Activated naive CD8-positive, alpha-beta T cell treated with anti-CD3 and anti-CD28 coated beads, Interleukin-2, amount 50 U/mL, for 16 hours (primary cell): ENCODE results near the gene RGS9.
A peak's percentile ranks its signal among the peaks of the same experiment; 100 is the strongest.
"Not testable (repeated sequence)": the region's sequence is repeated elsewhere in the genome, so short reads cannot be mapped to it uniquely, and the experiment has no call there.

Source experiments
- DNase-seq: peaks from one replicate; pipeline ENCODE4 v3.0.0-alpha.2; 2020; ENCODE audit warnings: low read depth, low spot score

Gene RGS9

DNA sequence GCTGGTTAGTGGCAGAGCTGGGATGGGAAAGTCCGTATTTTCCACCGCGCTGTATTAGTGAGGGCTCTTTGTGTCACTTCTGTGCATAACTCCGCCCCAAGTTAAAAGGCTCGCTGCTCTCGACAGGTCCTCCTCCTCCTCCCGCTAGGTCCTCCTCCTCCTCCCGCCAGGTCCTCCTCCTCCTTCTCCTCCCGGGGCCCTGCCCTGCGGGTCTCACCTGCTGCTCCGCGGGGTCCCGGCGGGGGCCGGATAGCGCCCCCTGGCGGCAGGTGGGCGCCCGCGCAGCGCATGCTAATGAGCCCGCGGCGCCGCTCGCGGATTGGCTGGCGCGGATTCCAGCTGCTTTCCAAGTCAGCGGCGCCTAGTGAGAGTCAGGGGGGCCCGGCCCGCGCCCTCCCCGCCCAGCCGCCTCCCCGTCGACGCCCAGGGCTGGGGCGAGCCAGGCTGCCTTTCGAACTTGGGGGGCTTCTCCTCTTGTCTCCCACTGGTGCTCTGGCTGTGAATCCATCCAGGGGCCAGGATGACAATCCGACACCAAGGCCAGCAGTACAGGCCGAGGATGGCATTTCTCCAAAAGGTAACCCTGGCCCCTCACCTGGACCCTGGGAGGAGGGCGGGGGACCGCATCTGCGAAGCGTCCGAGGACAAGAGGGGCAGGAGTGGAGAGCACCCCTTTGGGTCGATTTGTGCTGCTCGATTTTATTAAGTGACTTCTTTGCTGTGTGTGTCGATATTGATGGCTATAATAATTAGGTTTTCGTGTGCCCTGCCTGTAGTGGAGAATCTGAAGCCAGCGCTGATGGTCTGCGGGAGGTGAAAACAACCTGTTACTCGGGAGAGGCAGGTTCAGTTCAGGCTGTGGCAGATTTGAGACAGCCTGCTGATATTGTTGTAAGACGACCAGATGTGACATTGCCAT, at the start of gene RGS9:
Gene RGS9, plus strand, starts transcription at position 350 of the 919 bp plus-strand sequence. Its CDS starts 171 bp downstream, at position 521.
- peak; percentile 65 for DNase-seq

DNA sequence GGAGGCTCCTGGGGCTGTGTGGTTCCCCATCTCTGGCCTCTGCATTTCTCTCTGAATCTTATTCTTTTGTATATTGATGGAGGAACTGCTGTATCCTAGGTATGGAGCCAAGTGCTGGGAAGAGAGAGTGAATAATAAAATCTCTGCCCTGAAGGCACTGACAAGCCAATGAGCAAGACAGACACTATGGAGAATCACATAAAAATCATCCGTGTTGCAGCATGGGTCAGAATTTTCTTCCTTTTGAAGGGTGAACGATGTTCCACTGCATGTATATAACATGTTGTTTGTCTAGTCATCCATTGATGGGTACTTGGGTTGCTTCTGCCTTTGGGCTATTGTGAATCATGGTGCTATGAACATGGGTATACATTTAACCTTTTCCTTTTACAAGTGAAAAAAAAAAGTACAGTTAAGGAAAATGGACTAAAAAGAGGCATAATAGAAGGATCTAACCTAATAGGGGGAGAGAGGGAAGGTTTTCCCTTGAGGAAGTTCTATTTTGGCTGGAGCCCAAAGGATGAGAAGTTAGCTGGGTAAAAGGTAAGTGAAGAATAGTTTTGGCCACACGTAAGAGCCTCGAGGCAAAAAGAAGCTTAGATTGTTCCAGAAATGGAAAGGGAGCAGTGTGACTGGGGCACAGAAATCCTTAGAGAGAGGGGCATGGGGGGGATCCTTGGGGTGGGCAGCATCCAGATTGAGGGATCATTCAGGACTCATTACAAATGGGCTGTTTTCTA, 48.4 kb upstream of the RGS9 start:
- no peak for DNase-seq

DNA sequence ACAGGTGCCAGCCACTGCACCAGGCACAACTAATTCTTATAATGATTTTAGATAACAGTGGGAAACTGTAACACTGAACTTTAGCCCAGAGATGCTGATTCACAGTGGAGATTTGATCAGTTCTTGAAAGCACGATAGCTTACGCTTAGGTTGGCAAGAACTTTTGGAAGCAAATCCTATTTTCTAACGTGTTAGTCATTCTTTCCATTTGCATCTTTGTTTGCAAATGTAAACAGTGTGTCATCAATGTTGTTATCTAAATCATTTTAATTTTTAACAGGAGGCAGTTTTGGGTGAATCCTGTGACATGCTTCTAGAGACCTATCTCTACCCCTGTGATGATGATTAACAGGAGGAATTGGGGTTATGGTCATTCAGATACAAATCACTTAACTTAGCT, 44.9 kb upstream of the RGS9 start:
- DNase-seq: no peak

DNA sequence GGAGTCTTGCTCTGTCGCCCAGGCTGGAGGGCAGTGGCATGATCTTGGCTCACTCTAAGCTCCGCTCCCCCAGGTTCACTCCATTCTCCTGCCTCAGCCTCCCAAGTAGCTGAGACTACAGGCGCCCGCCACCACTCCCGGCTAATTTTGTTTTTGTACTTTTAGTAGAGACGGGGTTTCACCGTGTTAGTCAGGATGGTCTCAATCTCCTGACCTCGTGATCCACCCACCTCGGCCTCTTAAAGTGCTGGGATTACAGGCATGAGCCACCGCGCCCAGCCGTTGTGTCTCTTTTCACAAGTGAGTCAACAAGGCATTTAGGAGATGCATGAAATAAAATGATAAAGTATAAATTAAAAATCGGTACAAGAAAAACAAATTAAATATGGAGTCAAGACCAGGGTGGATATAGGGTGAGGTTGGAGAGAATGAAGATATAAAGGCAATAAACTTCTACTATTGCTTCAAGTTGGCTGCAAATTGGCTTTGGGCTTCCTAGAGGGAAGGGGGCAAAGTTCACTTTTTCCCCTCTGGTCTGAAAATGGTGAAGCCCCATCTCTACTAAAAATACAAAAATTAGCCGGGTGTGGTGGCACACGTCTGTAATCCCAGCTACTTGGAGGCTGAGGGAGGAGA, 44.3 kb upstream of the RGS9 start:
- not testable (repeated sequence) for DNase-seq

DNA sequence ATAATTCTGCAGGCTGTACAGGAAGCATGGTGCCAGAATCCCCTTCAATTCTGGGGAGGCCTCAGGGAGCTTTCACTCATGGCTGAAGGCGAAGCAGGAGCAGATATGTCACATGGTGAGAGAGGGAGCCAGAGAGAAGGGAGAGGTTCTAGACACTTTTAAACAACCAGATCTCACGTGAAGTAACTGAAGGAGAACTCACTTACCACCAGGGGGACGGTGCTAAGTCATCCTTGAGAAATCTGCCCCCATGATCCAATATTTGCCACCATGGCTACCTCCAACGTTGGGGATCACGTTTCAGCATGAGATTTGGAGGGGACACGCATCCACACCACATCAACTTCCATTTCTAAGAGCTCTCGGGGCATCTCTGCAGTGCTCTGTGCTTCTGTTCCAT, 43.2 kb upstream of the RGS9 start:
- no peak for DNase-seq

DNA sequence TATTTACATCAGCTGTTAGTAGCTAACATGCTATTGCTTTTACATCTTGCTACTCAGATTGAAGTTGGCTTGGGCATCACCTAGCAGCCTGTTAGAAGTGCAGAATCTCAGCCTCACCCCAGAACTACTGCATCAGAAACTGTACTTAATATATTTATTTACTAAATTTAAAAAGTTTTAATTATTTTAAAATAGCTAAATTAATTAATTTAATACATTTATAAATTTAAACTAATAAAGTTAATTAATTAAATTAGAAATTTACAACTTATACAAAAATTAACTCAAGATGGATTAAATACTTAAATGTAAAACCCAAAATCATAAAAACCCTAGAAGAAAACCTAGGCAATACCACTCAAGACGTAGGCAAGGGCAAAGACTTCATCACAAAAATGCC, 41.7 kb upstream of the RGS9 start:
- no peak for DNase-seq

DNA sequence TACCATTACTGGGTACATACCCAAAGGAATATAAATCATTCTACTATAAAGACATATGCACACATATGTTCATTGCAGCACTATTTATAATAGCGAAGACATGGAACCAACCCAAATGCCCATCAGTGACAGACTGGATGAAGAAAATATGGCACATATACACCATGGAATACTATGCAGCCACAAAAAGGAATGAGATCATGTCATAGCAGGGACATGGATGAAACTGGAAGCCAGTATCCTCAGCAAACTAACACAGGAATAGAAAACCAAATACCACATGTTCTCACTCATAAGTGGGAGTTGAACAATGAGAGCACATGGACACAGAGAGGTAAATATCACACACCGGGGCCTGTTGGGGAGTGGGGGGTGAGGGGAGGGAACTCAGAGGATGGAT, 40.8 kb upstream of the RGS9 start:
- DNase-seq: not testable (repeated sequence)

DNA sequence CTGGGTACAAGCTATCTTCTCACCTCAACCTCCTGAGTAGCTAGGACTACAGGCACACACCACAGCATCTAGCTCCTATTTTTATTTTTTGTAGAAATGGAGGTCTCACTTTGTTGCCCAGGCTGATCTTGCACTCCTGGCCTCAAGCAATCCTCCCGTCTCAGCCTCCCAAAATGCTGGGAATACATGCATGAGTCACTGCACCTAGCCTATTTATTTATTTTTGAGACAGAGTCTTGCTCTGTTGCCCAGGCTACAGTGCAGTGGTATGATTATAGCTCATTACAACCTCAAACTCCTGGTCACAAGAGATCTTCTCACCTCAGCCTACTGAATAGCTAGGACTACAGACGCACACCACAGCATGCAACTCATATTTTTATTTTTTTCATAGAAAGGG, 40.1 kb upstream of the RGS9 start:
- DNase-seq: no peak

DNA sequence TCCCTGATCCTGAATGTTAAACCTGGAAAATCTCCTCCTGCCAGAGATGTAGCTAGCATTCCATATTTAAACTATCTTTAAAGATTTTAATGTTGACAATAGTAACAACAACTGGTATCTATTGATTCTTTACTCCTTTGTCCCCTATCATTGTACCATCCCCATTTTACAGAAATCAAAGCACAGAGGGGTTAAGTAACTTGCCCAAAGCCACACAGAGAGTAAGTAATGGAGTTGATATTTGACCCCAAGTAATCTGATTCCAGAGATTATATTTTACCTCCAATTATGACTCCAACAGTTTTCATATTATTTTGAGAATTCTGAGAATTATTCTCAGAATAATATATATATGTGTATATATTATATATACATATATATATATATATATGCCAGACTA, 37.7 kb upstream of the RGS9 start:
- no peak for DNase-seq

DNA sequence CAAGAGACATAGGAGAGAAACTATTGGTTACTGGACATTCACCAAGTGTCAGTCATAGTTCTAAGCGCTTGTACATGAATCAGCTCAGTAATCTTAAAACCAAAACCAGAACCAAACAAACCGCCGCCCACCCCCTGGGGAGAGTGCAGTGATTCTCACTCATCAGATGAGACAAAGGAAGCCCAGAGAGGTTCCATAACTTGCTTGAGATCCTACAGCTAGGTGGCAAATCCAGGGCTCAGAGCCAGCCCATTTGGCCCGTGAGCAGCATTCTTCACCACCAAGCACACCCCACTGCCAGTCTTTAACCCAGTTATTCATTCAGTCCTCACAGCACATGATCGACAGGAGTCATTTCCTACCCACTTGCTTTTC, 37.2 kb upstream of the RGS9 start:
- peak; percentile 66 for DNase-seq

DNA sequence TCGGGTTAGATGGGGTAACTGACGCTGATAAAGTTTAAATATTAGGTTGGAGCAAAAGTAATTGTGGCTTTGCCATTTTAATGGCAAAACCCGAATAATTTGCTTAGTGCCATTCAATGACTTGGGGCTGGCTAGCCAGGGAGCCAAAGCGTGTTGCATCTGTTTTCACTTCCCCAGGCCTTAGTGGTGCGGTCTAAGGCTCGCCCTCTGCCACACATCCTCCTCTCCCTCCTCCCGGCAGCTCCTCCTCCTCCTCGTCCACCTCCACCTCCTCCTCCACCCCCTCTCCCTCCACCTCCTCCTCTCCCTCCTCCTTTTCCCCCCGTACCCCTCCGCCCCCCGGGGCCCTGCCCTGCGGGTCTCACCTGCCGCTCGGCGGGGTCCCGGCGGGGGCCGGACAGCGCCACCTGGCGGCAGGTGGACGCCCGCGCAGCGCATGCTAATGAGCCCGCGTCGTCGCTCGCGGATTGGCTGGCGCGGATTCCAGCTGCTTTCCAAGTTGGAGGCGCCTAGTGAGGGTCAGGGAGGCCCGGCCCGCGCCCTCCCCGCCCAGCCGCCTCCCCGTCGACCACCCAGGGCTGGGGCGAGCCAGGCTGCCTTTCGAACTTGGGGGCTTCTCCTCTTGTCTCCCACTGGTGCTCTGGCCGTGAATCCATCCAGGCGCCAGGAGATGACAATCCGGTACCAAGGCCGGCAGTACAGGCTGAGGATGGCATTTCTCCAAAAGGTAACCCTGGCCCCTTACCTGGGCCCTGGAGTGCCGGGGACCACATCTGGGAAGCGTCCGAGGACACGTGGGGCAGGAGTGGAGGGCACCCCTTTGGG, 36.6 kb upstream of the RGS9 start:
- DNase-seq: peak; percentile 43

DNA sequence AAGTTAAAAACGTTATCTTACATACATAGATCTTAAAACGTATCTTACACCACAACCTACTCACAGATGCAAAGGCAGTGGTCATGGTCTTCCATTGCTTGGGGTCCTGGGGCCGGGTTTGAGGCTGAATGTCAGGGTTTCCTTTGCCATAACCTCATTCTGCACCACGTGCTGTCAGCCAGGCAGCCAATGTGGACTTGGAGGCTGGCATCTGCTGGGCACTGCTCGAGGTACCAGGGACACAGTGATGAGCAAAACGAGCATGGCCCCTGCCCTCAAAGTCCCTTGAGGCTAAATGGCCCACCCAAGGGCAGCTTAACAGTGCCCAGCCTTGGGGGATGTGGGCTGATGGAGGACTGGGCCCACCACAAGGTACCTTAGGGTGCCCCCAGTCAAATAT, 35.8 kb upstream of the RGS9 start:
- DNase-seq: no peak

DNA sequence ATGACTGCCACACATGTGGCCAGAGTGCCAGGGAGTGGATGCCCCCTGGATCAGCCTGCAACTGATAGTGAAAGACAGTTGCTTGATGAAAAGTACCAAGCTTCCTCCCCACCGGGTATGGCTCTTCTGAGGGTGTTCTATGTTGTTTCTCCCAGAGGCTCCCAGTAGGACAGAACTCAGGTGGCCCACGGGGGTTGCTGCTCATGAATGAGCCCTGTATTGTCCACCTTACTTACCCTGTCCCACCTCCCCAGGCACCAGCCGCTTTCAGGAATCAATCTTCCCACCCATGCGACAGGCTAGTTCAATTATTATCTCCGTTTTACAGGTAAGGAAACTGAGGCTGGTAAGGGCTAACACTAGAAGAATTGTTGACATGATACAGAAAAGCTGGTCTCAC, 34.9 kb upstream of the RGS9 start:
- no peak for DNase-seq

DNA sequence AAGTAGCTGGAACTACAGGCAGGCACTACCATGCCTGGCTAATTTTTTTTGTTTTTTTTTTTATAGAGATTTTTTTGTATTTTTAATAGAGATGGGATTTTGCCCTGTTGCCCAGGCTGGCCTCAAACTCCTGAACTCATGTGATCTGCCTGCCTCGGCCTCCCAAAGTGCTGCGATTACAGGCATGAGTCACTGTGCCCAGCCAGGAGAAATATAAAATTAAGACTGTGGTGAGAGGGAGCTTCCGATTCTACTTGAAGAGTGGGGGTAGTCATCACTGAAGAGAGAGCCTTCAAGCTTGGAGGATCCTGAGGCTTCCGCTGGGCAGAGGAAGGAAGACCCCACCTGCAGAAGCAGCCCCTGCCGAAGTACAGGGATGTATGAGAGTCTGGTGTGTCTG, 34.4 kb upstream of the RGS9 start:
- no peak for DNase-seq

DNA sequence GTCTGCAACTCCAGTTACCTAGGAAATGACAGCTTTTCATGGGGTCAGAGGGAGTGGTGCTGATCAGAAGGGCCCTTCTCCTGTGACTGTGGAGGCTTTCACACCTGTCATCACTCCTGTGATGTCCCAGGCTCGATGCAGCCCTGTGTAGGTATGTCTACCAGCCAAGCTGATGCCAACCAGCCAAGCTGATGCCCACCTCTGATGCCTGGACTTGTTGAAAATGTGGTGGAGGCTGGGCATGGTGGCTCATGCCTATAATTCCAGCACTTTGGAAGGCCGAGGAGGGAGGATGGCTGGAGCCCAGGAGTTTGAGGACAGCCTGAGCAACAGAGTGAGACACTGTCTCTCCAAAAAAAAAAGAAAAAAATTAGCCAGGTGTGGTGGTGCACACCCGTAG, 33.7 kb upstream of the RGS9 start:
- no peak for DNase-seq

DNA sequence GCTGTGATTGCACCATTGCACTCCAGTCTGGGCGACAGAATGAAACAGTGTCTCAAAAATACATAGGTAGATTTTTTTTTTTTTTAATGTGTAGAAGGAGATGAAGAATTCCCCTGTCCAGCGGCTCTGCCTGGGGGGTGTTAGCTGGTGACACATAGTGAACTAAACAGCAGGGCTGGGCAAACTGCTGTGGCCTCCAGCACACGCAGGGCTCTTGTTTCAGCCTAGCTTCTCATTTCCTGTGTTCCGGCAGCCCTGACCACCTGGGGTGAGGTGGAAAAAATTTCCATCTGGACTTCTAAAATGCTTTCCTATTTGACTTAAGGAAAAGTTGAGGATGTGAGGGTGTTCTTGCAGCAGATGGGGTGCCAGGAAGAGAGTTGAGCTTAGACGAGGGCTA, 33.3 kb upstream of the RGS9 start:
- DNase-seq: no peak

DNA sequence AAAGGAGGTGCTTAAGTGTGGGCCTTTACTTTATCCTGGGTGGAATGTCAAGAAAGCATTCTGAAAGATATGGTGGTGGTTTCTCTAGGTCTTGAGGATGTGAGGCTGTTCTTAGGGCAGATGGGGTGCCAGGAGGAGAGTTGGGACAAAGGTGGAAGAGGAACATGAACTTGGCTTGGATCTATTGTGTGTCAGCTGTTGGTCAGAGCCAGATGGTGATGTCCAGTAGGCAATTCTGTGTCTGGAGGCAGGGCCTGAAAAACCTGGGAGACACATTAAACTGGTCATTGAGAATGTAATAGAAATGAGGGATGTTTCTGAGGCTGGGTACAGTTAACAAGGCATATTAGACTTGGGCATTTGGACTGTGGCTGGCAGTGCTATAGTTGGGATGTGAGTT, 32.6 kb upstream of the RGS9 start:
- DNase-seq: no peak

DNA sequence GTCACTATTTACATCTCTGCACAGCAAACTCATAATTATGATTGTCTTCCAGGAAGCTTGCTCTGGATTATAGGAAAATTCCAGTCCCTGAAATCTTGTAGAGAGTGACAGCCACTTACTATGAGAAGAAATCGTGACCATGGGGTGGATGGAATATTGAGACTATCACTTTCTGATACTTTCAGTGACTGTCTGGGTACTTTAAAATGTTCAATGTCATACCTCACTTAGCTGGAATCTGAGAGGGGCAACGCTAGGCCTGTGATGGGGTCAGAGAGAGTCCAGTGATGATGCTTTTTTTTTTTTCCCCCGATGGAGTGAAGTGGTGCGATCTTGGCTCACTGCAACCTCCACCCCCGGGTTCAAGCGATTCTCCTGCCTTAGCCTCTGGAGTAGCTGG, 32.2 kb upstream of the RGS9 start:
- no peak for DNase-seq

DNA sequence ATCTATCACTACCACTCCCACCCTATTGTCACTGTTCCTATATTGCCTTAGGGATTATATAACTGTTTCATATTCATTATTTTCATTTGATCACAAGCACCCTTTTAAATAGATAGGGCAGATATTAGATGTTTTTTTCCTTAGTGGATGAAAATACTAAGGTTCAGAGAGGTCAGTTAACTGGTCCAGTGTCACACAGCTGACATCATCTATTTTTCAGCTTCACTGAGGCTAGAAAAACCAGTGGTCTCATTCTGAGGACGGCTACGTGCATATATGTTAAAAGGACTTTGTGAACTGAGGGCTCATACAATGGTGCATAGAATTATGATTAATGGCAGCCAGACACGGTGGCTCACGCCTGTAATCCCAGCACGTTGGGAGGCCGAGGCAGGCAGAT, 29.0 kb upstream of the RGS9 start:
- DNase-seq: no peak

DNA sequence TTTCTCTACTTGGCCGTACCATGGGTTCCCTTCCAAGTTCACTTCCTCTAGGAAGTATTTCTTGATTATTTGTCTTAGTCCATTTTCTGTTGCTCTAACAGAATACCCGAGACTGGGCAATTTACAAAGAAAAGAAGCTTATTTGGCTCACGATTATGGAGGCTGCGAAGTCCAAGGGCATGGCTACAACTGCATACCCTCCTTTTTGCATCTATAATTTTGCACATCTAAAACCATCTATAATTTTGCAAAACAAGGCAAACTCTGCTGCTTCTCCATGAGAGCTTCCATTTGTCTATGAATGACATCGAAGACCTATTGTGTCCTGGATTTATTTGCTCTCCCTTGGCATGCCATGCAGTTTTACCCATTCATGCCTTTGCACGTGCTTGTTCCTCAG, 27.6 kb upstream of the RGS9 start:
- no peak for DNase-seq

DNA sequence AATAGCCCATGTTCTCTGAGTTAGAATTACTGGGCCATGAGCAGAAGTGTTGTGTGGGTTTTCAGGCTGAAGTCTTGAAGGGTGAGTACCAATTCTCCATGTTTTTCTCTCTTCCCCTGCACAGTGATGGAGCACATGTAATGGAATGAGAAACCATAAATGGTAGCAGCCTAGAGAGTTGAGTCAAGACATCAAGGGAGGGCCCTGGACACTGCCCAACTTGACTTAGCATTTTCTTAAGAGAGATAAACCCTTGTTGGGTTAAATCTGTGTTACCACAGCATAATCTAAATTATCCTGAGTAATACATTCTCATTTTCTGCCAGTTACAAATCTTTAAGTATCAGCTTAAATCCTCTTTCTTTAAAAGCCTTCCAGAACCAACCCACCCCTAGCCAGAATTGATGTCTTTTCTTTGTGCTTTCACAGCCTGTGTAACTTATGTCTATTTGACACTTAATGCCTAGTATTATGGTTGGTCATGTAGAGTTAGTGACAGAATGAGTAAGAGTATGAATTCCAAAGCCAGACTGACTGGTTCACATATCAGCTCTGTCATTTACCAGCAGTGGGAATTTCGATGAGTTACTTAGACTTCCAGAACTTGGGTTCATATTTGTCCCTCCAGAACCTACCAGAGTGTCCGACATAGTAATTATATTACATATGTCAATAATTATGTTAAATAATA, 27.0 kb upstream of the RGS9 start:
- DNase-seq: no peak
